ENCODE results near the gene GRM4.
A peak's percentile ranks its signal among the peaks of the same experiment; 100 is the strongest.

GRM4 gene

GRCh38 chr6:34106421-34106820 lies 39.5 kb downstream of the GRM4 start:
- DNase-seq = no peak

GRCh38 chr6:34104628-34105027 lies 41.3 kb downstream of the GRM4 start:
- no peak for DNase-seq

GRCh38 chr6:34104186-34104585 lies 41.7 kb downstream of the GRM4 start:
- DNase-seq = no peak

- DNase-seq = no peak
These were observed 42.6 kb downstream of the GRM4 start for GRCh38 chr6:34103321-34103720.

- DNase-seq = no peak
These were observed 43.2 kb downstream of the GRM4 start for GRCh38 chr6:34102696-34103095.

- DNase-seq = no peak
These were observed 43.7 kb downstream of the GRM4 start for GRCh38 chr6:34102099-34102656.

- DNase-seq = no peak
These were observed 45.1 kb downstream of the GRM4 start for GRCh38 chr6:34100788-34101187.

- DNase-seq = no peak
These were observed 46.0 kb downstream of the GRM4 start for GRCh38 chr6:34099878-34100277.

GRCh38 chr6:34098045-34098936 lies 47.6 kb downstream of the GRM4 start:
- DNase-seq = no peak

GRCh38 chr6:34096814-34097213 lies 49.1 kb downstream of the GRM4 start:
- DNase-seq = no peak

- DNase-seq = no peak
These were observed 49.7 kb downstream of the GRM4 start for GRCh38 chr6:34096193-34096592.

GRCh38 chr6:34095741-34096140 lies 50.1 kb downstream of the GRM4 start:
- DNase-seq = peak; percentile 70

GRCh38 chr6:34095136-34095505 lies 50.8 kb downstream of the GRM4 start:
- DNase-seq = peak; percentile 22

- DNase-seq = peak; percentile 84
These were observed 51.3 kb downstream of the GRM4 start for GRCh38 chr6:34094474-34095135.

GRCh38 chr6:34093854-34094430 lies 51.9 kb downstream of the GRM4 start:
- DNase-seq = no peak

- no peak for DNase-seq
These were observed 52.7 kb downstream of the GRM4 start for GRCh38 chr6:34093206-34093605.

GRCh38 chr6:34092631-34093030 lies 53.3 kb downstream of the GRM4 start:
- no peak for DNase-seq

- no peak for DNase-seq
These were observed 55.0 kb downstream of the GRM4 start for GRCh38 chr6:34090935-34091334.

- DNase-seq = no peak
These were observed 55.4 kb downstream of the GRM4 start for GRCh38 chr6:34090529-34090928.

- DNase-seq = no peak
These were observed 59.3 kb downstream of the GRM4 start for GRCh38 chr6:34086558-34086957.

GRCh38 chr6:34085453-34086170 lies 60.3 kb downstream of the GRM4 start:
- DNase-seq = no peak

- DNase-seq = peak; percentile 54
These were observed 61.1 kb downstream of the GRM4 start for GRCh38 chr6:34084591-34085290.

Measured in NCI-H345 (cell line).